HG03045 (cell line): ENCODE data around the gene KRT6C.
"Not testable (repeated sequence)": the region's sequence is repeated elsewhere in the genome, so short reads cannot be mapped to it uniquely, and the experiment has no call there.

Experiments used
- ATAC-seq: cut with Tn5 transposase; IDR thresholded peaks from one replicate; pipeline ENCODE4 v1.9.1; 2021; ENCODE audit warnings: mild to moderate bottlenecking, moderate library complexity; ENCODE audit not compliant: unreplicated experiment

Gene KRT6C

DNA sequence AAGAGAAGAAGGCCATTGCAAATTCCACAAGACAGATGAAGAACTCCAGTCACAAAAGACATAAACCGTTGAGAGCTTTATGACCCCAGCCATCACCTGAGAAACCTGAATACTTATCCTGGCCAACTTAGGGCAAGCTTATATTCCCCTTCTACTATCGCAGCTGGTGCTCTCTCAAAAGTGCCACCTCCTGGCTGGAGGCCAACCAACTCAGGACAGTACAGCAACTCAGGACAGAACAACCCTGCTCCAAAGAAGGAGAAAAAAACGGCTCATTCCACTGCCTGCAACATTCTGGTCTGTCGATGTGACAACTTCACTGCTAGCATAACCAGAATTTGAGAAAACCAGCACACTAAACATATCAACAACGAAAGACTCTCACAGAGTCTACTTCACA lies 11.9 kb downstream of the KRT6C start:
- ATAC-seq, result no peak

GRCh38 chr12:52458861-52459260 lies 14.7 kb downstream of the KRT6C start:
- no peak for ATAC-seq

DNA sequence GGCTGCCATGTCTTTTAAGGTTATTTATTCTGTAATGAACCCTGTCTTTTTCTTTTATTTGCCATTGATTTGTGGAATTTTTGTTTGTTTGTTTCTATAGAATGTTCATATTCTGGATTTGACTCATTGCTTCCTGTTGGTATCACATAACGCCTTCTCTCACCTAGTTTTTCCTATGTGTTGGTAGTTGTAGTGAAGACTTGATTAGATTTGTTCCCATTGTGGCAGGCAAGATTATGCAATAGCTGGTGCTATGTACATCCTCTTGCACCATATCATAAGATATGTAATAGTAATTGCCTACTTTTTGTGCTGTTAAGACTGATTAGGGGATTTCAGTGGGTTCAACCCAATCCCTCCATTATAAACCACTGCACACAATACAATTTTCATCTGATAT lies 17.8 kb downstream of the KRT6C start:
- no peak for ATAC-seq

- ATAC-seq, result no peak
Observed at GRCh38 chr12:52454411-52455201, 19.0 kb downstream of the KRT6C start.

DNA sequence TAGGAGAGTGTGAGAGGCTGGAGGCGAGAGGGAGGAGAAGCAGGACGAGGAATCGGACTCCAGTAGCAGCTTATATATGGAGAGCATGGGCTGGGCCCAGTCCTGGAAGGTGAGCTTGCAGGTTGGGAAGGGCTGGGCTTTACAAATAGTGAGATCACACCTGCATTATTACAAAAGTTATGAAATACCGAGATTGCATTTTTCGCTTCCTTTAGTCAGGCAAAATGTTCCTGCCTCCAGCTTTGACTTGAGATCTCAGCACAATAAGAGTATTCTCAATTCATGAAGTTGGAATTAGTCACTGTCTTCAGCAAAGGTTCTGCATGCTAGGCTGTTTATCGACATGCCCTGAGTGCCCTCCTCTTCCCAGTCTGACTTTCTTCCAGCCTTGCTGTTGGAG lies 21.5 kb downstream of the KRT6C start, which contains the start of gene KRT6B:
Gene KRT6B, minus strand, starts transcription at position 46 of the 400 bp plus-strand sequence. CDS start 68 bp downstream, outside the sequence.
- no peak for ATAC-seq

DNA sequence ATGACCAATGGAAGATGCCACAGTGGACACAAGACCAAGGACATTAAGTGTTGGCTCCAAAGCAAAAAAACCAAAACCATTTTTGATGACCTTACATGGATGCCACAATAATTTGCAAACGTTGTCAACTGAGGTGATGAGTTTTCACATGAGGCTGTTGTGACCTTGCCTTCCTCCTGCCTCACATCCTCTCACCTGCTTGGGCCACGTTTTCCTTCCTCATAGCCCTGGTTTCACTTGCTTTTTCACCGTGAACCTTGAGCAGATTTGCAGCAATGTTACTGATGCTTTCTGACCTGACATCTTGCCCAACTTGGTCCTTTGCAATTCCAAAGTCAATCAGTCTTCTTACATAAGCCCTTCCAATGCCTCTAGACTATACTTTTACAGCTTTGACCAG lies 25.4 kb downstream of the KRT6C start:
- ATAC-seq, result no peak

- ATAC-seq, result not testable (repeated sequence)
Observed at GRCh38 chr12:52447196-52447595, 26.4 kb downstream of the KRT6C start.

DNA sequence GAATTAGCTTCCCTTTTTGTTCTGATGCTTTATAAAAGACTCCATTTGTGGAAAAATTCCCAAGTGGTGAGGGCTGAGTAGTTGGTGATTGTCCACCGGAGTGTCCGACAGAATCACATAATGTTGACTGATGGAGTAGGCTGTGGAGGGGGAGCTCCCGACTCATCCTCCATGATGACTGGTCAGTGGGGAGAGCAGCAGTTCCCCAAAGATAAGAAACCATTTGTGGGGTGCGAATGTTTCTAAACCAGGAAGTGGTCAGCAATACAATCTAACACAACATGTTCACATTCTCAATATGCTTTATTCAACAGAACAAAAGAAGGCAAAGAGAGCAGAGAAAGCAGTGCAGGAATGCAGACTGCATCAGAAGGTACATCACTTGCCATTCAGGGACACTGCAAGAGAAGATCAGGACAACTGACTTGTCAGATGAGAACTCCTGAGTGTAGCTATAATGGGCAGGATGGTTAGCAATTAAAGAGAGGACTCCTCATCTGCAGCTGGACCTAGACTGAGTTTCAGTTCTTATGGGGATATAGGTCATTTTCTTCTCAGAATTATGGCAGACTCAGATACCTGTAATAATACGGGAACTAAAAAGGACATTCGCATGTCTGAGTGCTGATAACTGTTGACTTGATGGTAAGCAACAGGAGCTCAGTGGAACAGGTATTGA lies 27.1 kb downstream of the KRT6C start:
- ATAC-seq, result no peak

GRCh38 chr12:52445876-52446275 lies 27.7 kb downstream of the KRT6C start:
- no peak for ATAC-seq

DNA sequence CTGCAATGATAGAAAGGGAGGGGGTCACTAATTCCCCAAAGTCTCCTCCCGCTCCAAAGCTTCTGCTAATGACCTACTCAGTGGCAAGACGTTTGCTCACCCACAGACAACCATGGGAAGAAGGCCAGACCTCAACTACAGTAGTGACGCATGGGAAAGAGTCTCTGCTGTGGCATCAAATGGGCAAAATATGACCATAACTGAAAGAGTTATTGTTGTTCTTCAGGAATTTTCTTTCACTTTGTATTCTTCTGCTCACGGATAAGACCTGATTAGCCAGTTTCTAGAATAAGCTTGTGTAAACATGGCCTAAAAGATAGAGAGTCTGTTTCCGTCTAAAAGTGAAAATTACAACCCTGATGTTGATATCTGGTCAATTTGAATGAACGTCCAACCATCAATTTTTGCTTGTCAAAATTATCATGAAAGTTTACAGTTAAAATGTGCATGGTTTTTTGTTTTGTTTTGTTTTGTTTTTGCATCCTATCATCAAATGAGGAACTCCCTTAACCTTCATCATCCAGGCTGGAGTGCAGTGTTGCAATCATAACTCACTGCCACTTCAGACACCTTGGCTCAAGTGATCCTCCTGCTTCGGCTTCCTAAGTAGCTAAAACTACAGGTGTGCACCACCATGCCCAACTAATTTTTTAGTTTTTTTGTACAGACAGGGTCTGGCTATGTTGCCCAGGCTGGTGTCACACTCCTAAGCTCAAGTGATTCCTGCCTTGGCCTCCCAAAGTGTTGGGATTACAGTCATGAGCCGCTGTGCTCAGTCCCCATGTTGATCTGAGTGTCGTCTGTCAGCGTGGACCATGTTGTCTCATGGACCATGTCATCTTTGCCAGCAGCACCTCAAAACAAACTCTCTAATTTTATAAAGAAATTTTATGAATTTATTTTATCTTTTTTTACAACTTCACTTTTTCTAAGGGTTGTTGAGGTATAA lies 28.7 kb downstream of the KRT6C start:
- ATAC-seq, result no peak

GRCh38 chr12:52443966-52444365 lies 29.6 kb downstream of the KRT6C start:
- no peak for ATAC-seq

- ATAC-seq, result no peak
Observed at GRCh38 chr12:52442600-52443061, 31.0 kb downstream of the KRT6C start.

DNA sequence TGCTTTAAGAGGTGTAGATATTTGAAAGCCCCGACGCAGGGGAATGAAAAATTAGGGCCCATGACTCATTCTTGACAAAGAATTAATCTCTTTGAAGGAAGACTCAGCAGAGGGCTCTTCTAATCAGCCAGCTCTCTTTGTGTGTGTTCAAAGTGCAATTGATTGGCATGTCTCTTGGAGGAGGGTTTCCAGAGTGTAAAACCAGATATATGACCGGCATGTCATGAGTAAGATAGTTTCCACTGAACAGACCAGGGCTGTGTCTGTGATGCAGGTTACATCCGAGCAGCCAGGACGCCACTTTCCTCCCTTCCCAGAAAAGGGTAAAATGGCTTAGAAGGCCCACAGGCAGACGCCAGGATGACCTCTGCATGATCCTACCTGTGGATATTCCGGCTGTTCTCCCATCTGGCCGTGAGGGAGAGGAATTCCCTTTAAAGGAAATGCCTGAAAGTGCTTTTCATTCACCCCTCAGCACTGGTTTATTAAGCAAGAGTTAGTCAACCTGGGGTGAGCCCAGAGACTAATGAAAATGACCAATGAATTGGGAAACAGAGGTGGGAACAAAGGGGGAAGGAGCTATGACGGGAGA lies 32.2 kb downstream of the KRT6C start:
- ATAC-seq, result no peak

DNA sequence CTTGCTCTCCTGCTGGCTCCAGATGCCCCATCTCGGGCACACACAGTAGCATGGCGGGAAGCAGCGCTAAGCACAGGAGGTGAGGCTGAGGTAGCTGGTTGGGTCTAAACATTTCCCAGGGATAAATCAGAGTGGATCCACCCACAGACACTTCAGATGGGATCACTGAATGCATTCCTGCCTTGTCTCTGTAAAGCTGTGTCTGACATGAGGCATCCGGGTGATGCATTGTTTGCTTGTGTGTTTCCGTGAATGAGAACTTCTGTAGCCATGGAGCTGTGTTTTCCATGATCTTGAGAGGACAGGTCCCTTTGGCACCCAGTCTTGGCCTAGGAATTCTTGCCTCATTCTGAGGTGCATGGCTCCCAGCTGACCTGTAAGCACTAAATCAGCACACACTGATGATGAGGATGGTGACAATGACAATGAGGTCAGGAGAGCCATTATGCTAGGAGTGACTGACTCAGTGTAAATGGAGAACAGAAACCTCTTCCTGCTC lies 32.7 kb downstream of the KRT6C start:
- ATAC-seq, result no peak

DNA sequence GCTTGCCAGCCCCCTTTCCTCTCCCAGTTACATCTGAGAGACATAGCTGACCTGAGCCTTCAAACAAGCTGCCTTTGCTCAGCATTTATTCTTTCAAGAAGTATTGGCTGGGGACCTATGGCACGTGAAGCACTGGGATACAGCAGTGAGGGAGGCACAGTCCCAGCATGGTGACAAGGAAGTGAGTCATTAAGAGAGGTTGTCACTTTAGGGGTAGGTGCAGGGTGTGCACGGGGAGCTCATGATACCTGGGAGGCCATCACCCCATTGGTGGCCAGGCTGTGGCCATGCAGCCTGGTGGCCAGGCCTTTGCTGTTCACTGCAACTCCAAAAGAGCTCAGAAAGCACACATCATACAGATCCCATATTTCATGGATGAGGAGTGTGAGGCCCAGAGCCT lies 33.8 kb downstream of the KRT6C start:
- no peak for ATAC-seq

GRCh38 chr12:52439420-52439819 lies 34.2 kb downstream of the KRT6C start:
- no peak for ATAC-seq

GRCh38 chr12:52438305-52439301 lies 35.0 kb downstream of the KRT6C start:
- ATAC-seq, result no peak

GRCh38 chr12:52437508-52437907 lies 36.1 kb downstream of the KRT6C start:
- ATAC-seq, result no peak

DNA sequence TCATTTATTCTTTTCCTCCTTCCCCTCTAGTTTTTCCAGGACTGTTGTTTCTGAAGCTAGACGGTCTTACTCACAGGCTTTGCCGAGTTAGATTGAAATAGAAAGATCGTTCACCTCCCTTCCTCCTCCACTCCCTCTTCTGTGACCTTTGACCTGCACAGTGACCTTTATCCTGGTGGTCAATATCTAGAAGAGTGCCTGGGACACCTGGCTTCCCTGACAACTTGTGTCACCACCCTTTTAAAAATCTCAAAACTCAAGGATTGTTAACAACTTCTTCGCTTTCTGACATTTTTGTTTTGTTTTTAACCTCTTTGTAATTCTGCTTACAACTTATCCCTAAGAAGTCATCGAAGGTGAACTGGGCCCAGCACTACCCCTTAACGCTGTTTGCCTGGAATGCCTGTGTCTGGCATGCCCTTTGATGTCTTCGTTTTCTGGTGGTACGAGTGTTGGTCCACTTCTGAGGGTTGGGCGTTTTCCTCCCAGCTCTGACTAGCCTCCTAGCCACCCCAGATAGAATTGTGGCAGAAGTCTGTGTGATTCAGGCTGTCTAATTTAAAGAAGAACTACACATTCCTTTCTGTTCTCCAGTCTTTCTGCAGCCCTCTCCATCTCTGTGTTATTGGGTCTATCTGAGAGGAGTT lies 36.7 kb downstream of the KRT6C start:
- ATAC-seq, result no peak
